Prostate gland (tissue), 2 donors: ENCODE results near the gene NIPAL4. TPM values are rescaled to one million over a fixed set of nuclear protein-coding genes. Genes with fewer than 3 reads are reported as not detected.

ENCODE experiments used
- DNase-seq: peaks from one replicate; pipeline ENCODE4 v3.0.0-alpha.2; 2019; ENCODE audit warnings: low spot score
- H3K27ac ChIP-seq, 2 donors: fragments of 200-600 bp; sonication (generic); 2 replicates each; pipeline ENCODE4 v1.5.1; 2017 to 2019
- H3K27me3 ChIP-seq: fragments of 200-600 bp; sonication (generic); replicated peaks from 2 replicates; pipeline ENCODE4 v1.5.1; 2019; ENCODE audit not compliant: insufficient read depth
- H3K36me3 ChIP-seq, 2 donors: fragments of 200-600 bp; sonication (generic); 1 replicate in 1 of 2; 2 replicates in 1 of 2; pipeline versions ENCODE4 v1.5.1 to v1.8.1; 2017 to 2019
- H3K4me1 ChIP-seq: fragments of 200-600 bp; sonication (generic); replicated peaks from 2 replicates; pipeline ENCODE4 v1.5.1; 2019
- H3K4me3 ChIP-seq, 2 donors: fragments of 200-600 bp; sonication (generic); 2 replicates each; pipeline ENCODE4 v1.5.1; 2017 to 2019
- H3K9me3 ChIP-seq: fragments of 200-600 bp; sonication (generic); 2 replicates; pipeline ENCODE4 v1.5.1; 2017
- CTCF ChIP-seq, 4 experiments: fragments of 200-600 bp in 2 of 4; fragments of 450-650 bp in 2 of 4; sonication (generic) in 2 of 4; IDR thresholded peaks; 1 replicate in 3 of 4; 2 replicates in 1 of 4; pipeline ENCODE4 v1.5.1; 2016 to 2019; ENCODE audit warnings: antibody characterized with exemption in 4 of 4, mild to moderate bottlenecking in 2 of 4, moderate library complexity in 2 of 4
- POLR2A ChIP-seq: fragments of 450-650 bp; IDR thresholded peaks from one replicate; pipeline ENCODE4 v1.6.1; 2016; ENCODE audit warnings: antibody characterized with exemption, mild to moderate bottlenecking
- POLR2AphosphoS5 ChIP-seq: sonication (generic); formaldehyde crosslinking; IDR thresholded peaks from one replicate; pipeline ENCODE4 v1.6.1; 2017; ENCODE audit warnings: antibody characterized with exemption
- WGBS: methylation state at CpG from one replicate; pipeline ENCODE4 v1.1.5; 2018; 5-methylcytosine and 5-hydroxymethylcytosine counted together
- intact Hi-C: fragments of 100-400 bp; cut with DNase I; formaldehyde crosslinking; loops from one replicate; pipeline ENCODE4 v1.14.2; 2022
- total RNA-seq, 2 donors: library from RNA; depleted of rRNA; stranded (reverse); fragments of >200 nt; gene quantifications; one replicate each; pipeline ENCODE4 v1.1.0, GENCODE V29; 2016

The NIPAL4 gene
- total RNA-seq, 2 donors from 2014 or later, result 2.7 to 2.8 TPM

DNA sequence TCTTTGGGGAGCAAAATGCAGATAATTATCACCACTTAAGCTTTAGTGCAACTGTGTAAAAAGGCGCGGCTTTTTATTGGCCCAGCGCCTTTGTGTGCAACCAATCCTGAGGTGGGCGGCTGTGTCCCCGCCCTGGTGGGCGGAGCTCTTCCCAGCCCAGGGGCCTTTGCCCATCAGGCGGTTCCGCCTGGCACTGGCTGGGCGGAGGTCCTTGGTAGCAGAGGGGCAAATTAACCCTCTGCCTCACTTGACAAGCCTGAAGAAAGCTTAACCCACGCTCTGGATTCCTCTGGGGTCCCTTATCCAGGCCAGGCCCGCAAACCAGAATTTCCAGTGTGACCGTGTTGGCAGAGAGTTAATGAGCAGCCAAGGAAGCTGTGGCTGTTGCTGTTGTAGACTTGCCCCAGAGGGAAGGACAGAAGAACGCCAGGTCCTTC lies 12.8 kb upstream of the NIPAL4 start:
- Histone ChIP-seq H3K4me1 (no peaks in the 10 kb centered on the region), H3K36me3 (no peaks in the 10 kb centered on the region), H3K27ac (peak overlapping the region in 1 of 2 donors; percentile 33), H3K27me3 (no peaks in the 10 kb centered on the region), H3K4me3 (no peak overlapping the region), H3K9me3 (no peaks in the 10 kb centered on the region)
- intact Hi-C loops, result no loop called here
- WGBS, result 44% methylated on average over 13 of the region's 13 CpGs
- DNase-seq, result peak; percentile 52
- no peak for TF ChIP-seq CTCF (IDR thresholded peaks at IDR 0.05)
- peak; percentile 35 for TF ChIP-seq POLR2AphosphoS5
- peak; percentile 68 for TF ChIP-seq POLR2A

GRCh38 chr5:157449011-157449723 lies 10.8 kb upstream of the NIPAL4 start:
- no peaks in the 10 kb centered on the region for H3K27me3 ChIP-seq
- peak; percentile 67 for DNase-seq
- TF ChIP-seq CTCF (IDR thresholded peaks at IDR 0.05) (no peak), POLR2AphosphoS5 (peak; percentile 31), POLR2A (no peak)
- intact Hi-C loops, result no loop called here
- WGBS, result 17% methylated on average over 6 of the region's 6 CpGs
- H3K36me3 ChIP-seq, result no peaks in the 10 kb centered on the region
- H3K4me1 ChIP-seq, result no peaks in the 10 kb centered on the region
- H3K27ac ChIP-seq, result peak overlapping the region; percentile 1 to 28
- H3K4me3 ChIP-seq, result no peak overlapping the region
- no peaks in the 10 kb centered on the region for H3K9me3 ChIP-seq

DNA sequence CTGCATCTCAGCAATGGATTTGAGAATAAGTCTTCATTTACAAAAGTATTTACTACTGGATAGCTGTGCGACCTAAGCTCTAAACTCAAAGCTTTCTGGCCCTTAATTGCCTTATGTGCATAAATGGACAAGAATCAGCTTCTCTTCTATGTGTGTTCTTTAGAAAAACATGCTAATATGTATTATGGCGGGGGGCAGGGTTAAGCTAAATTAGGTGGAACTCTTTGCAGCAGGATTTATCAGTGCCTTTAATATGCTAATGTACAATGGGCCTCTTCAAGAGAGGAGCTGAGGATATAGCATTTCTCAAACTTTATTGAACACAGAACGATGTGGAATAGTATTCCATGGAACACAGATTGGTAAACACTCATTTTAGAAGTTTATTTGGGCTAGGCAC lies 10.0 kb upstream of the NIPAL4 start:
- intact Hi-C loops, result no loop called here
- H3K9me3 ChIP-seq, result no peaks in the 10 kb centered on the region
- DNase-seq, result no peak
- no peaks in the 10 kb centered on the region for H3K36me3 ChIP-seq
- TF ChIP-seq POLR2AphosphoS5 (no peak), POLR2A (no peak), CTCF (IDR thresholded peaks at IDR 0.05) (no peak)
- no peaks in the 10 kb centered on the region for H3K4me1 ChIP-seq
- no peak overlapping the region for H3K4me3 ChIP-seq
- H3K27ac ChIP-seq, result peak overlapping the region in 1 of 2 donors; percentile 28
- WGBS, result 97% methylated on average over 3 of the region's 3 CpGs
- H3K27me3 ChIP-seq, result no peaks in the 10 kb centered on the region

GRCh38 chr5:157451806-157452205 lies 8.2 kb upstream of the NIPAL4 start:
- Histone ChIP-seq H3K27me3 (no peaks in the 10 kb centered on the region), H3K36me3 (no peaks in the 10 kb centered on the region), H3K9me3 (no peaks in the 10 kb centered on the region), H3K4me3 (no peak overlapping the region), H3K4me1 (no peaks in the 10 kb centered on the region), H3K27ac (no peak overlapping the region)
- intact Hi-C loops, result no loop called here
- DNase-seq, result no peak
- TF ChIP-seq CTCF (IDR thresholded peaks at IDR 0.05) (no peak), POLR2A (no peak), POLR2AphosphoS5 (no peak)
- WGBS, result 85% methylated on average over 3 of the region's 3 CpGs

GRCh38 chr5:157454273-157454672 lies 5.7 kb upstream of the NIPAL4 start:
- no peak for DNase-seq
- intact Hi-C loops, result no loop called here
- no peaks in the 10 kb centered on the region for H3K4me1 ChIP-seq
- no peak for TF ChIP-seq CTCF (IDR thresholded peaks at IDR 0.05)
- TF ChIP-seq POLR2AphosphoS5, result no peak
- no peak for TF ChIP-seq POLR2A
- H3K9me3 ChIP-seq, result no peaks in the 10 kb centered on the region
- 85% methylated on average over 7 of the region's 7 CpGs for WGBS
- no peak overlapping the region for H3K4me3 ChIP-seq
- no peaks in the 10 kb centered on the region for H3K27me3 ChIP-seq
- H3K27ac ChIP-seq, result no peak overlapping the region
- no peaks in the 10 kb centered on the region for H3K36me3 ChIP-seq
